ENCODE results near the gene HPCAL1. TPM values are rescaled to one million over a fixed set of nuclear protein-coding genes. Genes with fewer than 3 reads are reported as not detected.

HPCAL1 gene
- total and polyA plus RNA-seq, 3 donors from 2014 or later: 99.5 to 263 (median 215) TPM

DNA sequence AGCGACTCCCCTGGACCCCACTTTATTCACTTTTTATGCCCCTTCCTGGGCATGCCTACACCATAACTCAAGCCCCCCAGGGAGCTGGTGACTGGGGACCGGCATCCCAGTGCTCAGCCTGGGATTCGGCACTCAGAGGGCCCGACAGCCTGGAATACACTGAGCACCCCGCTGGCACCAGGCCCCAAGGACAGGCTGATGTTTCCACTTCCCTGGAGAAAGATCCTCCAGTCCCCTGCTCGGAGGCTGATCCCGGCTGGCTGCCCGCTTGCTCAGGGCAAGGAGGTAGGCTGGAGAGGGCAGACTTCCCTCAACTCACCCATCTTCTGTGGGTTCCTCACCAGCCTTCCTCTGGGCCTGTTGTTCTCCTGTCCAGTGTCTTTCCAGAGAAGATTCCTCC, 108.9 kb downstream of the HPCAL1 start:
- Histone ChIP-seq H3K4me1 (peaks cover 46% of the 10 kb centered on the region), H3K36me3 (ENCODE audit: low read depth, missing control alignments) (no peaks in the 10 kb centered on the region), H3K27ac (peak overlapping the region; percentile 23 to 64), H3K9me3 (no peaks in the 10 kb centered on the region), H3K27me3 (no peaks in the 10 kb centered on the region), H3K4me3 (no peak overlapping the region)
- intact Hi-C loops (cut with DNase I; ENCODE audit: low total_unique reads): no loop called here
- peak; percentile 87 for DNase-seq
- TF ChIP-seq CTCF (IDR thresholded peaks at IDR 0.05) (no peak), POLR2A (IDR thresholded peaks at IDR 0.05) (no peak)
- WGBS, 2 donors: 24 to 46% methylated on average over 4 to 8 of the region's 8 CpGs

DNA sequence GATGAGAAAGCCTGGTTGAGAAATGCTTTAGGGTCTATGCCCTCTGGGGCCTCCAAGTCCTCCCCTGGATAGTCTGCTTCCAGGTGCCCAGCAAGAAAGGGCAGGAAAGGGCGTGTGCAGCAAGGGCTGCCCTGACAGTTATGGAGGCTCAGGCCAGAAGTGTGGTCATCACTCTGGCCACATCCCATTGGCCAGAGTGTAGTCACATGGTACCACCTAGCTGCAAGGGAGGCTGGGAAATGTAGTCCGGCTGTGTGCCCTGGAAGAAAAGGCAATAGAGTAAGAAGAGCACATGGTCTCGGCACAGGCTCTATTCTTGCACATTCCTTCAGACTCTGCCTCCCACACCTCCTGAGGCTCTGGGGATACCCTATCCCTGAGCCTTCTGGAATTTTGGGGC, 109.7 kb downstream of the HPCAL1 start:
- intact Hi-C loops (cut with DNase I; ENCODE audit: low total_unique reads): no loop called here

DNA sequence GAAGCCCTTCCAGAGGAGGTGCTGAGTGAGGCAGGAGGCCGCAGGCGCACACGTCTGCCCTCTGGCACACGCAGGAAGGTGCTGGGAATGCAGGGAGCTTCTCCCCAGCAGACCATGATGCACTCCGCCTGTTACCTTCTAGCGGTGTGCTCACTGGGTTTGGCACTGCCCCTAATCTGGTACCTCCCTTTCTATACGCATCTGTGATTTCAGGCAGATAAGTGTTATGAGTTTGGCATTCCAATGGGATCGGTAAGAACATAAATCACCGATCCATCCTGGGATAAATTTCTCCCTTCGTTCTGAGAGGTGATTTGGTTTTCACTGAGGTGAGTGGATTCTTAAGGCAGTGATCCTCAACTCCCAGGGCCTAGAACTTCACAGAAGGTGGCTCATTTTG, 110.8 kb downstream of the HPCAL1 start:
- Histone ChIP-seq H3K9me3 (no peaks in the 10 kb centered on the region), H3K4me1 (peaks cover 35% of the 10 kb centered on the region), H3K27ac (no peak overlapping the region), H3K4me3 (no peak overlapping the region), H3K27me3 (no peaks in the 10 kb centered on the region), H3K36me3 (ENCODE audit: low read depth, missing control alignments) (no peaks in the 10 kb centered on the region)
- TF ChIP-seq POLR2A (IDR thresholded peaks at IDR 0.05): no peak
- no peak for TF ChIP-seq CTCF (IDR thresholded peaks at IDR 0.05)
- no peak for DNase-seq
- intact Hi-C loops (cut with DNase I; ENCODE audit: low total_unique reads): no loop called here
- 85 to 92% methylated on average over 10 of the region's 10 CpGs for WGBS, 2 donors

More for the DNA sequence above, 109.7 kb downstream of the HPCAL1 start:
- peak overlapping the region; percentile 23 to 64 for H3K27ac ChIP-seq
- TF ChIP-seq POLR2A (IDR thresholded peaks at IDR 0.05): no peak
- no peak for TF ChIP-seq CTCF (IDR thresholded peaks at IDR 0.05)
- no peaks in the 10 kb centered on the region for H3K27me3 ChIP-seq
- WGBS, 2 donors: 85 to 90% methylated on average over 3 of the region's 3 CpGs
- DNase-seq: peak; percentile 88
- H3K4me1 ChIP-seq: peaks cover 43% of the 10 kb centered on the region
- H3K9me3 ChIP-seq: no peaks in the 10 kb centered on the region
- no peaks in the 10 kb centered on the region for H3K36me3 ChIP-seq (ENCODE audit: low read depth, missing control alignments)
- H3K4me3 ChIP-seq: no peak overlapping the region

DNA sequence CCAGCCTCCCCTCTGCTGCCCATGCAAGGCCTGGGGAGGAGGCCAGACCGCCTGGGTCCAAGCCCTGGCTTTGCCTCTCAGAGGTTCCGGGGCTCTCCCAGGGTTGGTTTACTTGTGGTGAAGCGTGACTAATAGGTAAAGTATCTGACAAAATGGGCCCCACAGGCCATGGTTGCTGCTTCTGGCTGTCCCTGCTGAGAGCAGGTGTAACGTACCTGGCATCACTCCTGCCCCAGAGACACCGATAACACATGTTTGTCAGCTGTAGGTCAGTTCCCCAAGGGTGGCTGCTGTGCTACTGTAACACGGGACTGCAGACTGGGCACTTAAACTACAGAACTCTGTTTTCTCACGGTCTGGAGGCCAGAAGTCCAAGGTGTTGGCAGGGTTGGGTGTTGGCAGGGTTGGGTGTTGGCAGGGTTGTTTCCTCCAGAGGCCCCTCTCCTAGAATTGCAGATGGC, 111.3 kb downstream of the HPCAL1 start:
- WGBS, 2 donors: 90 to 93% methylated on average over 5 to 7 of the region's 7 CpGs

More for the DNA sequence above, 111.3 kb downstream of the HPCAL1 start:
- intact Hi-C loops (cut with DNase I; ENCODE audit: low total_unique reads): no loop called here
- Histone ChIP-seq H3K36me3 (ENCODE audit: low read depth, missing control alignments) (no peaks in the 10 kb centered on the region), H3K4me1 (peaks cover 30% of the 10 kb centered on the region), H3K27ac (no peak overlapping the region), H3K9me3 (no peaks in the 10 kb centered on the region), H3K4me3 (no peak overlapping the region), H3K27me3 (no peaks in the 10 kb centered on the region)
- TF ChIP-seq CTCF (IDR thresholded peaks at IDR 0.05) (no peak), POLR2A (IDR thresholded peaks at IDR 0.05) (no peak)
- no peak for DNase-seq

All from testis (tissue), 3 donors.